HCT116 (cell line): ENCODE results near the gene NDUFAF2.

Source experiments
- ATF3 ChIP-seq: IDR thresholded peaks from 2 replicates; pipeline ENCODE4 v1.6.1; 2012
- CEBPB ChIP-seq: IDR thresholded peaks from 2 replicates; pipeline ENCODE4 v1.6.1; 2012; ENCODE audit warnings: low read depth
- CTCF ChIP-seq, 3 experiments: fragments of 200-600 bp in 1 of 3; sonication (generic) in 1 of 3; IDR thresholded peaks in 2 of 3; conservative IDR thresholded peaks in 1 of 3; 2 replicates each; pipeline ENCODE4 v1.5.1; 2012 to 2017; ENCODE audit warnings: low read depth in 2 of 3, low read length in 2 of 3, antibody characterized with exemption in 1 of 3, borderline replicate concordance in 1 of 3, control low read depth in 1 of 3, mild to moderate bottlenecking in 1 of 3, mixed read lengths in 1 of 3, mixed run types in 1 of 3, moderate library complexity in 1 of 3; ENCODE audit not compliant: insufficient read depth in 1 of 3
- EZH2 ChIP-seq: fragments of 200-600 bp; sonication (generic); IDR thresholded peaks from 2 replicates; pipeline ENCODE4 v1.6.1; 2017; ENCODE audit warnings: antibody characterized with exemption, mixed run types
- EZH2phosphoT487 ChIP-seq: fragments of 200-600 bp; IDR thresholded peaks from 2 replicates; pipeline ENCODE4 v1.6.1; 2018; ENCODE audit warnings: antibody characterized with exemption, borderline replicate concordance
- MAX ChIP-seq: IDR thresholded peaks from 2 replicates; pipeline ENCODE4 v1.6.1; 2012
- POLR2A ChIP-seq: IDR thresholded peaks from 2 replicates; pipeline ENCODE4 v1.7.0; 2011; ENCODE audit warnings: borderline replicate concordance; ENCODE audit not compliant: insufficient read depth, insufficient read length; ENCODE audit errors: extremely low read depth
- POLR2AphosphoS5 ChIP-seq: IDR thresholded peaks from 2 replicates; pipeline ENCODE4 v1.6.1; 2011; ENCODE audit warnings: mild to moderate bottlenecking, low read depth, low read length, moderate library complexity
- RAD21 ChIP-seq: IDR thresholded peaks from 2 replicates; pipeline ENCODE4 v1.6.1; 2012; ENCODE audit warnings: low read depth, mild to moderate bottlenecking
- SIN3A ChIP-seq: IDR thresholded peaks from 2 replicates; pipeline ENCODE4 v1.6.1; 2012; ENCODE audit warnings: low read depth
- SP1 ChIP-seq: IDR thresholded peaks from 2 replicates; pipeline ENCODE4 v1.6.1; 2012; ENCODE audit warnings: low read depth
- TCF7L2 ChIP-seq: IDR thresholded peaks from 2 replicates; pipeline ENCODE4 v1.7.0; 2011; ENCODE audit warnings: borderline replicate concordance, inconsistent platforms; ENCODE audit not compliant: insufficient read depth, insufficient read length; ENCODE audit errors: extremely low read depth
- ZBTB33 ChIP-seq: IDR thresholded peaks from 2 replicates; pipeline ENCODE4 v1.6.1; 2011; ENCODE audit warnings: mild to moderate bottlenecking, low read length, moderate library complexity; ENCODE audit not compliant: insufficient replicate concordance; ENCODE audit errors: extremely low read depth
- ZNF274 ChIP-seq: fragments of 200-500 bp; sonication (Bioruptor generic); IDR thresholded peaks from 2 replicates; pipeline ENCODE4 v1.6.1; 2014; ENCODE audit warnings: mild to moderate bottlenecking, low read depth, low read length, inconsistent platforms

GRCh38 chr5:60958712-60959111 is 13.7 kb downstream of the NDUFAF2 start:
- no peak for TF ChIP-seq ZNF274
- TF ChIP-seq EZH2phosphoT487: no peak
- no peak for TF ChIP-seq ZBTB33
- TF ChIP-seq SIN3A: no peak
- no peak for TF ChIP-seq CTCF (IDR thresholded peaks at IDR 0.05 in 2 of 3, conservative IDR thresholded peaks at IDR 0.05 in 1 of 3; ENCODE audit: borderline replicate concordance in 1 of 3, insufficient read depth in 1 of 3, low read depth in 2 of 3, low read length in 2 of 3)
- TF ChIP-seq MAX: no peak
- no peak for TF ChIP-seq EZH2
- no peak for TF ChIP-seq CEBPB
- no peak for TF ChIP-seq POLR2A
- no peak for TF ChIP-seq ATF3
- TF ChIP-seq TCF7L2: no peak
- TF ChIP-seq RAD21: no peak
- TF ChIP-seq POLR2AphosphoS5: no peak
- TF ChIP-seq SP1: no peak
